DMS153 (cell line): ENCODE data around the gene OVOL2.
A peak's percentile ranks its signal among the peaks of the same experiment; 100 is the strongest.
"Not testable (repeated sequence)": the region's sequence is repeated elsewhere in the genome, so short reads cannot be mapped to it uniquely, and the experiment has no call there.

ENCODE experiments used
- DNase-seq: peaks from one replicate; lab custom pipeline; 2025; lab: John Stamatoyannopoulos, UW

OVOL2 gene

DNA sequence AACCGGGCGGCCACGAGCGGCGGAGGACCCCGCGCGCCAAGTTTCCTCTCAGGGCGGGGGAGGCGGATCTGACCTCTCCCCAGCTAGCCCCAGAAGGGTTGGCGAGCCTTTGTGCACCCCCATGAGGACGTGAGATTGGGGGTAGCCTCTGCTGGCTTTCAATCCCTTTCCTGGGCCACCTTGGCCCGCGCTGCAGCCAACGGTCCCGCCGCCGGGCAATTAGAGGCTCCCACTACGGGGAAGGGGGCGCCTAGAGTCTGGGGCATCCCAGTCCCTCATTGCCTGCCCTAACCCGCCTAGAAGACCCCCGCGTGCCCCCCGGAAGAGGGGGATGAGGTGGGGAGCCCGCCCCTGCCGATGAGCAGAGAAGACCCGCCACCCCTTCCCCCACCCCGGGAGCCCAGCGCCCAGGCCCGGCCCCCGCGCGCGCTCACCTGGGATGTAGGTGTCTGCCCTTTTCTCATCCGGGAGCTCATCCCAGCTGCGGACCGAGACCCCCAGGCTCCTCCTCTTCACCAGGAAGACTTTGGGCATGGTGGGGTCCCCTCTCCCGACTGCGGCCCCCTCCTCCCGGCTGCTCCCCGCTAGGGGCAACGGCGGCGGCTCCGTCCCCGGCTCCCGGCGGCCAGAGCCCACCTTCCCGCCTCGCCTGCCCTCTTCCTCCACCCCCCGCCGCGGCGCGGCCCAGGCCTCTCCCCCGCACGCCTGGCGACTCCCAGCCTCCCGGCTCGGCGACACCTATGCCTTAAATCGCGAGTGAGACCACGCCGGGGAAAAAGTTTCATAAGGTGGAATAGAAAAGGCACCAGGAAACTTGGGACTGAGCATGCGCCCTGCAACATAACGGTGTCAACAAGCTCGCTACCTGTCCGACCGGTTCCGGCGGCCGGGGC, at the start of gene OVOL2:
Gene OVOL2 (minus strand): TSS at position 816 of the 893 bp plus-strand sequence. CDS start 282 bp downstream, at position 534.
- DNase-seq = peak; percentile 77

DNA sequence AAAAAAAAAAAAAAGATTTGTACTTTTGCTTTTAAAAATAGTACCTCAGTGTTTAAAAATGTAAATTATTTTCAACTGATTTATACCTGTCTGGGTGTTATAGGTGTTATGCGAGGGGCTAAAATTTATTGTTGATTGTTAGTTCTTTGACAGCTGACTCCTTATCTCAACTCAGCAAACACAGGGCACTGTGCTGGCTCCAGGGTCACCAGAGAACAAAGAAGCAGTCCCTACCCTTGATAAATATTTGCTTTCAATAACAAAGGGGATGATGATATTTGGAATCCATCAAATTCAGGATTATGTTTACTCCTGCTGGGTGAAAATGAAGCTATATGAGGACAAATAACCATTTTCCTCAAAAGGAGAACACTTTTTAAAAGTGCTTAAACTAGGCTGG, 45.8 kb upstream of the OVOL2 start:
- DNase-seq = peak; percentile 59

DNA sequence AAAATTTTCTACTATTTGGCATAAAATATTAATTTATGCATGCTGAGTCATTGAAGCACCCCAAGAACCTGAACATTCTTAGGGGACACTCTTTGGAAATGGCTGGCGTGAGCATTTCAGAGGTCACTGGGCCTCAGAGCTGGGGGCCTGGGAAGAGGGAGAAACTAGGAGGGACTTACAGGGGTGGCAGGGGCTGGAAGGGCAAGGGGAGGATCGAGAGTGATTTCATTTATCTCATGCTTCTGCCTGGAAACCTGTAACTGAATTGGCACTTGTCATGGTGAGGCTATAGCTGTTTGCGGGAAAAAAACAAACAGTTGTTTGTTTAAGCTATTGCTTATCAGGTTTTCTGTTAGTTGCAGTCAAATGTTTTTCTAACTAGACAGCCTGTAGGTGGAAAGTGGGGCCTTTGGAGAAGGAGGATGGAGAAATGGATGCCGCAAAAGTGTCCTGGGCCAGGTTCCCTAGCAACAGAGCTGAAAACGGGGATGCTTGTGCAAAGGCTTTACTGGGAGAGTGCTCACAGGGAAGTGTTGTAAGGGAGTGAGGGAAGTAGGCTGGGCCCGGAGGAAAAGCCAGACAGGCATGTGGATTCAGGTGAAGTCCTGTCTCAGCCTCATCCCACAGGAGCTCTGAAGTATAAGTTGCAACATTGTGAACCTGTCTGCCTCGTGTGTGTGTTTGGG, 43.6 kb upstream of the OVOL2 start:
- DNase-seq = no peak

DNA sequence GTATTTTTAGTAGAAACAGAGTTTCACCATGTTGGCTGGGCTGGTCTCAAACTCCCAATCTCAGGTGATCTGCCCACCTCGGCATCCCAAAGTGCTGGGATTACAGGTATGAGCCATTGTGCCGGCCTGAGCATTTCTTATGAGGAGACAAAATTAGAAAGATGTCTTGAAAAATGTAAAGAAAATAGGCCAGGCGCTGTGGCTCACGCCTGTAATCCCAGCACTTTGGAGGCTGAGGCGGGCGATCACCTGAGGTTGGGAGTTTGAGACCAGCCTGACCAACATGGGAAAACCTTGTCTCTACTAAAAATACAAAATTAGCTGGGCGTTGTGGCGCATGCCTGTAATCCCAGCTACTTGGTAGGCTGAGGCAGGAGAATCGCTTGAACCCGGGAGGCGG, 42.9 kb upstream of the OVOL2 start:
- DNase-seq = not testable (repeated sequence)

DNA sequence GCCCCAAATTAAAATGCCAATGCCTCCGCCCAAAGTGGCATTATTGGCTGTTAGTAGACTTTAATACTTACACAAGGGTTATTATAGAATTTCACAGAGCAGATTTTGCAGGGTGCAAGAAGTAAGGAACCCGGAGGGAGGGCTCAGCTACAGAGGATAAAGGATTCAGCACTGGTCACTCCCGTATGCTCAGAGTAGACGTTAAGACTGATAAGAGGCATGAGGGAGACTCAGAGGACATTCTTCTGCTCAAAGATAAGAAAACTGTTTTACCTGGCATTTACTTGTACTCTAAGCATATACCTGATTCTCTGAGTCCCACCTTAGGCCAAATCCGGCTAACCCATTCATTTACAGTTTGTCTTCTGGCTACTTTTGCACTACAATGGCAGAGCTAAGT, 36.5 kb upstream of the OVOL2 start:
- no peak for DNase-seq

DNA sequence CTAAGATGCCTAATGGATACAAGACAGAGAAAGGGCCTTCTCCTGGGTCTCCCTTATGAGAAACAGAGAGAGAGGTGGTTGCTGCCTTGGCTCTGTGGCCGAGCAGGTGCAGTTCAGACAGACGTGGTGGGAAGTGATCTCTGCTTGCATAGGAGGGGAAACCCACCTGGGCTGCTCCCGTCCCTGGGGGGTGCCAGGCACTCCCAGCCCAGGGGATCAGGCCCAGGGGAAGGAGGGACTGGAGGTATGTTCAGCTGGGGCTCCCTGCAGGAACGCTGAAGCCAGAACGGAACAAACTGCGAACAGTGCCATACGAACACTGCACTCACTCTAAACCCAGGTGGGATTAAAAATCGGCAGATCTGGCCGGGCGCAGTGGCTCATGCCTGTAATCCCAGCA, 35.7 kb upstream of the OVOL2 start:
- no peak for DNase-seq

DNA sequence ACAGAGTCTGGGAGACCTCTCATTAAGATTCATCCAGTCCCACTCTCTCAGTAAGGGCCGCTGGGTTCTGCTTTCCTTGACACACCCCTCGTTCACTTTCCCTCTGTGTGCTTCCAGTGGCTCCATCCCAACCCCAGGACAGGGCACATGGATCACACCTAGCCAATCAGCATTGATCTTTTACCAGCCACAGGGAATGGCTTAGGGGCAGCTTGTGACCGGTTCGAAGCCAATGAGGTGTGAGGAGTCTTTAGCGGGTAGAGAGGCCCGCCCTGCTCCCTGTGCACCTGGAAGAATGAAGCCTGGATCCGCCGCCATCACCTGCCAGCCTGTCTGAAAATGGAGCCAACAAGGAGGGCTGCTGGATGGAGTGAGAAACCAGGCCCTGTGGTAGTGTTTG, 35.2 kb upstream of the OVOL2 start:
- no peak for DNase-seq

DNA sequence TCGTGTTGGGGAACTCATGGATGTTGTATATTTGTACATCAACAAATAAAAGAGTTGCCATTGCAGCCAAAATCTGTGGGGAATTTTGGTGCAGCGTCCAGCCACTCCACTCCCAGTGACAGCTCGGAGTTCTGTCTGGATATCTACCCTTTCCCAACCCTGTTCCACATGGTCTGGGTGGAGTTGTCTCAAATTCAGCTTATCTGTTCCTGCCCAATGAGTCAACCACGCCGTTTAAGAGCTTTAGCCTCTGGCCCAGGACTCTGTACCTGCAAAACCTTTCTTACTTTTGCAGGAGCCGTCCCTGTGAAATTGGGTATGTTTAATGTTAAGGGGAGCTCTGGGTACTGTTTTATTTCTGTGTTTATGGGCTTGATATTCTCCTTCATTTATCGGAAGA, 33.9 kb upstream of the OVOL2 start:
- DNase-seq = no peak

DNA sequence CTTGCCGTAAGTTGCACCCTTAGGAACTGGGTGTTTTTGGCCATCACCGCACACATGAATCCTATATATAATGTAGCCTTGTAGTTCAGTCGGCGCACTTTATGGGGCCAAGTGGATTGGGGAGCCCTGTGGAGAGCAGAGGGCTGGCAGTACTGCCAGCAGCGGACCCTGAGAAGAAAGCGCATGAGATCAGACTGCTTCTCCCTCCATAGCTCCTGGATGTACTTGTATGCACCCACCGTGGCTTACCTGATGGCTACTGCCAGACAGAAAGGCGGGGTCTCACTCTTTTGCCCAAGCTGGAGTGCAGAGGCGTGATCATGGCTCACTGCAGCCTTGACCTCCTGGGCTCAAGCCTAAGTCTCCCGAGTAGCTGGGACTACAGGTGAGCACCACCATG, 32.8 kb upstream of the OVOL2 start:
- DNase-seq = no peak

DNA sequence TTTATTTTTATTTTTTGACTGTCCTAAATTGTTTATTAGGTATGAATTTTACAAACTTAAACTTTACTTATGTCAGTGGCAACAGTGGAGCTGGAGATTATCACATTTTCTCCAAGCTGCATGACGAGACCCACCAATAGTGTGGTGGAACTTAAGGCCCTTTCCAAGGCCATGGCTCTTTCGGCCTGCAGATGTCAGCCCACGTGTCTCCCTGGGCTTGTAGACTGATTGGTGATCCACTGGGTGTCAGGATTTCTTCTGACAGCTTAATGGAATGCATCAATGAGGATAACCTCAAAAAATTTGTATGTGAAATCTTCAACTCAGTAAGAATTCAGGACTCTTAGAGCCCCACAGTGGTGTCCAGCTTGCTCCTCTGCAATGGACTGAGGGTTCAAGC, 32.3 kb upstream of the OVOL2 start:
- no peak for DNase-seq

DNA sequence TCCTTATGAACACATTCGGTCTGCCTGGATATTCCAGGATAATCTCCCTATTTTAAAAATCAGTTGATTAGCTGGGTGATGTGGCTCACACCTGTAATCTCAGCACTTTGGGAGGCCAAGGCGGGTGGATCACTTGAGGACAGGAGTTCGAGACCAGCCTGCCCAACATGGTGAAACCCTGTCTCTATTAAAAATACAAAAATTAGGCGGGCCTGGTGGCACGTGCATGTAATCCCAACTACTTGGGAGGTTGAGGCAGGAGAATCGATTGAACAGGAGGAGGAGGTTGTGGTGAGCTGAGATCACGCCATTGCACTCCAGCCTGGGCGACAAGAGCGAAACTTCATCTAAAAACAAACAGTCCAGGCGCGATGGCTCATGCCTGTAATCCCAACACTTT, 31.1 kb upstream of the OVOL2 start:
- not testable (repeated sequence) for DNase-seq

DNA sequence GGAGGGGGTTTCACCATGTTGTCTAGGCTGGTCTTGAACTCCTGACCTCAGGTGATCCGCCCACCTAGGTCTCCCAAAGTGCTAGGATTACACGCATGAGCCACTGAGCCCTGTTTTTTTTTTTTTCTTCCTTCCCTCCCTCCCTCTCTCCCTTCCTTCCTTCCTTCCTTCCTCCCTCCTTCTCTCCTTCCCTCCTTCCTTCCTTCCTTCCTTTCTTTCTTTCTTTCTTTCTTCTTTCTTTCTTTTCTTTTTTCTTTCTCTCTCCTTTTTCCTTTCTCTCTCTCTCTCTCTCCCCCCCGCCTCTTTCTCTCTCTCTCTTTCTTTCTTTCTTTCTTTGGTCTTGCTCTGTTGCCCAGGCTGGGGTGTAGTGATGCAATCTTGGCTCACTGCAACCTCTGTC, 30.6 kb upstream of the OVOL2 start:
- DNase-seq = not testable (repeated sequence)

DNA sequence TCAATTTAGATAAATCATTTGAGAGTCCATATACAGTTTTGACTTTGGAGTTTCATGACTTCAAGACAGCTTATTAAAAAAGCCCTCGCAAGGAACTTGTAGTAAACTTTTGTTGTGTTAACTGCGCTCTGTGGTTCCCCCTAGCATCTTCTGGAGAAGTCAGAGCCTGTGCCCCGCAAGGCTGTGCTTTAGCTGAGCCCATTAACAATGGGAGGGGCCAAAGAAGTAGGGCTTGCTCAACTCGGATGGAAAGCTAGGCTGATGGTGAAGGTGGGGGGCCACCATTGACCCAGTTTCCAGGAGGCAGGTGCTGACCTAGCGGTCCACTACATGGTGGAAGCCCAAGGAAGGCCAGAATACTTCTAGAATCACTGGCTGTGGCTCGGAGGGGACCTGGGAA, 29.3 kb upstream of the OVOL2 start:
- no peak for DNase-seq

DNA sequence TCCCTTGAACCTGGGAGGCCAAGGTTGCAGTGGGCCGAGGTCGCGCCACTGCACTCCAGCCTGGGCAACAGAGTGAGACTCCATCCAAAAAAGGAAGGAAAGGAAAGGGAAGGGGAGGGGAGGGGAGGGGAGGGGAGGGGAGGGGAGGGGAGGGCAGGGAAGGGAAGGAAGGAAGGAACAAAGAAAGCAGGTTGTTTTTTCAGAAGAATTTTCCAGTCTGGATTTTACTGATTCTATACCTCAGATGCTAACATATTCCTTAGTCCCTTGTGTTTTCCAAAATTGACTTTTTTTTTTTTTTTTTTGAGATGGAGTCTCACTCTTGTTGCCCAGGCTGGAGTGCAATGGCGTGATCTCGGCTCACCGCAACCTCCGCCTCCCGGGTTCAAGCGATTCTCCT, 23.1 kb upstream of the OVOL2 start:
- not testable (repeated sequence) for DNase-seq

DNA sequence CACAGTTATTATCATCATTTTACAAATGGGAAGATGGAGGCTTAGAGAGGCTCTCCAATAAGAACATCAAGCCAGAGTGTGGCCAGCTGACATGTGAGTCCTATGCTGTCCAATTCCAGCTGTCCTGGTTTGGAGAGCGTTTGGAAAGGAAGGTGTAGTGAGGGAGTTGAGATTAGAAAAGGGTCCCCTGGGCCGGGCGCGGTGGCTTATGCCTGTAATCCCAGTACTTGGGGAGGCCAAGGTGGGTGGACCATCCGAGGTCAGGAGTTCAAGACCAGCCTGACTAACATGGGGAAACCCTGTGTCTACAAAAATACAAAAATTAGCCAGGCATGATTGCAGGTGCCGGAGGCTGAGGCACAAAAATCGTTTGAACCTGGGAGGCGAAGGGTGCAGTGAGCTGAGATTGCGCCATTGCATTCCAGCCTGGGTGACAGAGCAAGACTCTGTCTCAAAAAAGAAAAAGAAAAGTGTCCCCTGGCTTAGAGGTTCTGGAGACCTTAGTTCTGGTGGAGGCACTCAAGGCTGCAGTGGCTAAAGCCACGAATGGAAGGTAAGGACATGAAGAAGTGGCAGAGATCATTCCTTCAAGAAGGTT, 22.1 kb upstream of the OVOL2 start:
- no peak for DNase-seq

DNA sequence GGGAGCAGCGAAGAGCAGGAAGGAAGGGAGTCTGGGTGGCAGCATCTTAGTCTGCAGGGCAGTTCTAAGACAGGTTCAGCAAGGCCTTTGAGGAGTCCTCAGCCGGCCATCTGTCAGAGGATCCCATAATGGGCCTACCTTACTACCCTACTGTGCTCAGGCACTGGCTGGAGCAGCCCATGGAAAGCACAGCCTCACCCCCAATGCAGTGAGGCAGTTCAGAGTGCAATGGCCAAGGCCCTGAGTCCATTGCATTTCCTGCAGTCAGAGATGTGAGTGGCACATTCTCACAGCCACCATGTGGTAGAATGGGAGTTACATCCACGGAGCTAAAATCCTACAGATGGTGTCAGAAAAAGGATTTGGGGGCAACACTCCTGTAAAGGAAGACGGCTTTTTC, 19.4 kb upstream of the OVOL2 start:
- DNase-seq = no peak

DNA sequence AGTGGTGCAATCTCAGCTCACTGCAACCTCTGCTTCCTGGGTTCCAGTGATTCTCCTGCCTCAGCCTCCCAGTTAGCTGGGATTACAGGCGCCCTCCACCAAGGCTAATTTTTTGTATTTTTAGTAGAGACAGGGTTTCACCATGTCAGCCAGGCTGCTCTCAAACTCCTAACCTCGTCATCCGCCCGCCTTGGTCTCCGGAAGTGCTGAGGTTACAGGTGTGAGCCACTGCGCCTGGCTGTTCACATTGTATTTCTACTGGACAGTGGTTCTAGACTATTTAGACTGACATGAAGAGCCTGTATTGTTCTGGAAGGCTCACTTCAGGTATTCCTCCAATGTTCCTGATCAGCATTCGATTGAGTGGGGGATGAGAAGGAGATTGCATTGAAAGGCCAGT, 14.8 kb upstream of the OVOL2 start:
- no peak for DNase-seq

DNA sequence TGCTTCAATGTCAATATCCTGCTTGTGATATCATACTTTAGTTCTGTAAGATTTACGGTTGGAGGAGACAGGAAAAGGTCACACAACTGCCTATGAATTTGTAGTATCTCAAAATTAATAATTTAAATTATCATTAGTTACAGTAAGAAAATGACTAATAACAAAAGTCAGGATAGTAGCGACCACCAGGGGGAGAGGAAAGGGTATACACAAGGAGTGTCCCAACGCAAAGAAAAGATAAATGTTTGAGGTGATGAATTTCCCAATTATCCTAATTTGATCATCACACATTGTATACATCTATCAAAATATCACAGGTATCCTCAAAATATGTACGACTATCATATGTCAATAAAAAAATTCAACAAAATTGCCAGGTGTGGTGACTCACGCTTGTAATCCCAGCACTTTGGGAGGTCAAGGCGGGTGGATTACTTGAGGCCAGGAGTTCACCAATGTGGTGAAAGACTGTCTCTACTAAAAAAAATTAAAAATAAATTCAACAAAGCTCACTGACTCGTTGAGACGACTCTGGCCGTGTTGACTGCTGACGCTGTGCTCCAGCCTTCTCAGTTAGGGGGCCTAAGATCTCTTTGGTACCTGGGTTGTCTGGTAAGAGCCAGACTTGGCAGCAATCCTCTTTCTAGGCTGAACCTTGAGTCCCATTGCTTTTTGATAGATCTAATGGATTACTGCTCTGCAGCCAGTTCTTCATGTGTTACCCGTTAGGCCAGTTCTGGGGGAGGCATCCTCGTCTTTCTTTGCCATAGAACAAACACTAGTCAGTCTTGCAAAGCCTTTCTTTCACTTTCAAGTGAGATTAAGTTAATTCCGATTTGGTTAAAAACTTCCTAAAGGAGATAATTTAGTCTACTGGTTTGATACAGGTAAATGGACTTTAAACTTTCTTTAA, 9.0 kb upstream of the OVOL2 start:
- no peak for DNase-seq

DNA sequence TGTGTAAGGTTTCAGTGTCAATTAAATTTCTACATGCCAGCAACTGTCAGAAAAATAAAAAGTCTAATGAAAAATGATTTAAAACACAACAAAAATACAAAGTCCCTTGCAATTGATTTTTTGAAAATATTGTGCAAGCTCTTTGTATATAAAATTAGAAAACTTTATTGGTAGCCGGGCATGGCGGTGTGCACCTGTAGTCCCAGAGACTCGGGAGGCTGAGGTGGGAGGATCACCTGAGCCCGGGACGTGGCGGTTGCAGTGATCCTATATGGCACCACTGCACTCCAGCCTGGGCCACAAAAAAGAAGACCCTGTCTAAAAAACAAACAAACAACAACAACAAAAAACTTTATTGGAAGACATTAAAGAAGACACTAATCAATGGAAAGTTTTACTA, 6.0 kb upstream of the OVOL2 start:
- DNase-seq = no peak

DNA sequence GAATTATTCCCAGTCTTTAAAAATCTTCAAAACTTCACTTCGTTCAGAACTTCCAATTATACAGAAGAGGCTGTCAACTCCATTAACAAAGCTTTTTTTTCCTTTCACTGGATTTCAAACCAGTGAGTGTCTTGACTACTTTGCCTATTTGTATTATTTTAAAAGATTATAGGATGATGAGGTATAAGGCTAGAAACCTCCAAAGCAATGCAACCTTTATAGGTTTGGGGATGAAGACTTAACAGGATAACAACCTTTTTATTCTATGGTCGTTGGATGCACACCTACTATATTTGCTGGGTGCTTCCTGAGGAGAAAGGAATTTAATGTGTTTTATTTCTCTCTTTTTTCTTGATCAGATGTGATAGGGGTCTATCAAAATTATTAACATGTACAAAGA, 1.9 kb upstream of the OVOL2 start:
- DNase-seq = no peak

DNA sequence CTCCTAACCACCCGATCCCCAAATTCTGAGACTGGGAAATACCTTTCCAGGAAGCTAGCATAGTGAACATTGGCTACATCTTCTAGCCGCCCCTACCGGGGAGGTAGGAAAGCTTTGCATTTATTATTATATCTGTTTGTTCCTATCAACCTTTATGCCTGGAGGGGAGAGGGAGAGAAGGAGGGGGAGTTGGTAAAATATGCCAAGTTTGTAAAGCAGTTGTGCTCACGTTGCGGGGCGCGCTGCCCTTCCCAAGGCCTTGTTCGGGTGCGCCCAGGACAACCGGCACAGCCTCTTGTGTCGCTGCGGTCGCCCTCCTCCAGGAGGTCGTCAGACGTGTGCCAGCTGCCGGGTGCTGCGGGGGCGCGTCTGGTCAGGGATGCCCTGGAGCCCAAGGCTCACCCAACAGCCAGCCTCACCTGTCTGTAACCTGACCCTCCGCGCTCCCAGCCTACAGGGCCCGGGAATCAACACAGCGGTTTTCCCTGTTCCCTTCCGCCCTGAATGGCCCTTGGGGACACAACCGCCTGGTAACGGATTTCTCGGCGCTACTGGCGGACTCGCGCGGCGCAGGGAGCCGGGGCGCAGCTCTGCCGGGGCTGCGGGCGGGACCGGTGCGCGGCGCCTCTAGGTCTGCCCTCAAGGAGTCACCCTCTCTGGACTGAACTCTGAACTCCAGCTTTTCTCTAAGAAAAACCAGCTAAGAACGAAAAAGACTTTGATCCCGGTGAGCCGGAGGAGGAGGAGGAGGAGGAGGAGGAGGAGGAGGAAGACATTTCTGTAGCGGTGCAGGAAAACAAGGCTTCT, 1.1 kb upstream of the OVOL2 start:
- peak; percentile 91 for DNase-seq
